ENCODE data around the gene RPTOR.

RPTOR gene

GRCh38 chr17:80889231-80890195, 344.9 kb downstream of the RPTOR start:
- no peak for DNase-seq

DNA sequence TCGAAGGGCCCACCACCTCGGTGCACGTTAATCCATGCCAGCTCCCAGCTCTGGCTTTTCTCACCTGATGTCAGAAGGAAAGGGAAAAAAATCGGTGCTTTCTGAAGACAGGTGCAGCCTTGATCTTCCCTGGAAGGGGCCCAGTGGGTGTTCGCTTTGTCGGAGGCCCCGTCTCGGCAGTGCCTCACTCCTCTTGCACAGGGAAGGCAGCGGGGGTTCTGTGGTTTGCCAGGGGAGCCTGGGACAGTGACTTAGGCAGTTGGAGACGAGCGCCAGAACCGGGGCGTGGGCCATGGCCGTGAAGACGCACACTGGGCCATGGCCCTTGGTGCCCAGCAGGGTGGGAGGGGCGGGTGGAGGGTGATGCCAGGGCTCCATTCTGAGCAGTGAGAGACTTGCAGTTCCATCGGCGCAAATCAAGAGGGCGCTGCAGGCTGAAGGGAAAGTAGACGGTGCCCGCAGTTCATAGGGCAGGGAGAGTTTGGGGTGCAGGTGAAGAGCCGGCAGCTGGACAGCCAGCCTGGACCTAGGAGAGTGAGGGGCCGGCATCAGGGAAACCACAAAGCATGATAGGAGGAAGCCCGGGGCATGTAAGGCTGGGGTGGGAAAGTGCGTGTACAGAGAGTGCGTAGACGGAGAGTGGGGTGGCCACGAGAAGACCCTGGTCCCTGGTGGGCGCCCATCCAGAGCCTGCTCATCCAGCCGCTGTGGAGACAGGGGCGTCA, 345.7 kb downstream of the RPTOR start:
- no peak for DNase-seq

GRCh38 chr17:80890921-80891396, 346.3 kb downstream of the RPTOR start:
- no peak for DNase-seq

GRCh38 chr17:80891397-80892018, 346.9 kb downstream of the RPTOR start:
- DNase-seq: peak; percentile 43

DNA sequence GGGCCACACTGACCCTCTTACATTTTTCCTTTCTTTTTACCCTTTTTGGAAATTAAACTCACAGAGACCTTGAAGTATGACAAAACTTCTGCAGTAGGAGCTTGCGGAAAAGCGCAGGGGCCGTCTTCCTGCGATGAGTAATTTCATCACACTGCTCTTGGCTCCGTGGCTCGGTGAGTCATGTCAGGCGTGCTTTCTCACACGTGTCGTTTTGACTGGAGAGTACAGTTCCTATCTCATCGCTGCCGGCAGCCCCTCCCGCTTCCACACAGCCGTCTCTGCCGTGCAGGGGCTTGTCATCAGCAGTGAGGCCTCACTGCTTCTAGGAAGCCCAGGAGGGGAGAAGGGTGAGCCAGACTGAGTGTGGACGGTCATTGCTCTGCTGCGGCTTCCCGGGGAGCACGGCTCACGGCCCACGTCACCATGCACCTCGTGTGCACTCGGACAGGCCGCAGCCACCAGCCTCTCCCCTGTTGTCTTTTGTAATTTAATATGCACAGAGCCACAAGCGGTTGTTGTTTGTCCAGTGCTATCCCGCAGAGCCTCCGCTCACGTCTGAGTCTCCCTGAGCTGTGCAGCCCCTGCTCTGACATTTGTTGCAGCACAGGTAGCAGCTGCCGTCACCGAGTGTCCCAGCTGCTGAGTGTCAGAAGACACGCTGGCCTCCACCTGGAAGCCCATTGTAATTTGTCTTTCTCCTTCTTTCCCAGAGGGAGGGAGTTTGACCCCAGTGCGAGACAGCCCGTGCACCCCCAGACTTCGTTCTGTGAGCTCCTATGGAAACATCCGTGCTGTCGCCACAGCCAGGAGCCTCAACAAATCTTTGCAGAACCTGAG, 347.6 kb downstream of the RPTOR start:
- no peak for DNase-seq

DNA sequence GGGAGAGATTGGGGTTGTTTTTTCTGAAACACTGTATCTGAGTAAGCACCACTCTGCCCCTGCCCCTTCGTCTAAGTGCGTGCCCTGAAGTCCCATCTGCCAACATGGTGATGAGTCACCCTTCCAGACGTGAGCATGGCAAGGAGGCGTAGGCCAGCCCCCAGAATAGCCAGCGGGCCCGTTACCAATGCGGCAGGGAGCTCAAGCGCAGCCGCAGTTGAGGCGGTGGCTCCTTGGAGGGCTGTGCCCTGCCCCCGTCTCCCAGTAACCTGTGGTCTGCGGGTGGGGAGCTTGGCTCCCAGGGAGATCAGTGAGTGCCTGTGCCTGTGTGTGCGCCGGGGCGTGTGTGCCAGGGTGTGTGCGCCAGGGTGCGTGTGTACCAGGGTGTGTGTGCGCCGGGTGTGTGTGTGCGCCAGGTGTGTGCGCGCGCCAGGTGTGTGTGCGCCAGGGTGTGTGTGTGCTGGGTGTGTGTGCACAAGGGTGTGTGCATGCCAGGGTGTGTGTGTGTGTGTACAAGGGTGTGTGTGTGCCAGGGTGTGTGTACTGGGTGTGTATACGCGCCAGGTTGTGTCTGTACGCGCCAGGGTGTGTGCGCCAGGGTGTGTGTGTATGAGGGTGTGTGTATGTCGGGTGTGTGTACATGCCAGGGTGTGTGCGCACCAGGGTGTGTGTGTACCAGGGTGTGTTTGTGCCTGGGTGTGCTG, 348.4 kb downstream of the RPTOR start:
- DNase-seq: no peak

- no peak for DNase-seq
These were observed 349.2 kb downstream of the RPTOR start for GRCh38 chr17:80893604-80894438.

DNA sequence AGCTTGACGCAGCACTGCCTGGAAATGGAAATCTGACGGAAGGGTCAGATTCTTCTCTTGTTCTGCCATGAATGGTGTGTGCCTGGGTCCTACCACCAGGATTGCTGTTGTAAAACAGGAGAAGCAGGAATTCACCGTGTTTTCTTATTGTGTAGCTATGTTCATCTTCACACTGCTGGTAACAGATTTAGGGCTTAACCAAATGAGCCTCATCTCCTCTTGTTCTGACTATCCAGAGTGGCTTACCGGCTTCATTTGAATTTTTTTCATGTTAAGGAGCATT, 349.7 kb downstream of the RPTOR start:
- DNase-seq: no peak

DNA sequence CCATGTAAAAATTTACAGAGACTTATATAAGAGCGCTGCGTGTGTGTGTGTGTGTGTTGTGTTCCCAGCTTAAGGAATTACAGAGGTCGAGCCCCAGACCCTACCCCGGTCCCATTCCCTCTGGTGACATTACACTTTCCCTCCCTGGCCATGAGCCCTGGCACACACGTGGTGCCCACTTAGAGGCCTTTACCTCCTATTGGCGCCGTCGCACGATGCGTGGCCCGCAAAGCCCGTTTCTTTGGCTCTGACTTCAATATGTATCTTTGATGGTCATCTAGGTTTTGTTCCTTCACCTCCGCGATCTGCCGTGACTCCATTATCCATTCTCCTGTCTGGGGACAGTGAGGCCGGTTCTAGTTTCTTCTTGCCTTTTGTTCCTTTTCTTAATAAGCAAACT, 350.1 kb downstream of the RPTOR start:
- DNase-seq: no peak

- DNase-seq: no peak
These were observed 350.7 kb downstream of the RPTOR start for GRCh38 chr17:80895366-80895765.

- DNase-seq: no peak
These were observed 354.1 kb downstream of the RPTOR start for GRCh38 chr17:80898716-80899115.

DNA sequence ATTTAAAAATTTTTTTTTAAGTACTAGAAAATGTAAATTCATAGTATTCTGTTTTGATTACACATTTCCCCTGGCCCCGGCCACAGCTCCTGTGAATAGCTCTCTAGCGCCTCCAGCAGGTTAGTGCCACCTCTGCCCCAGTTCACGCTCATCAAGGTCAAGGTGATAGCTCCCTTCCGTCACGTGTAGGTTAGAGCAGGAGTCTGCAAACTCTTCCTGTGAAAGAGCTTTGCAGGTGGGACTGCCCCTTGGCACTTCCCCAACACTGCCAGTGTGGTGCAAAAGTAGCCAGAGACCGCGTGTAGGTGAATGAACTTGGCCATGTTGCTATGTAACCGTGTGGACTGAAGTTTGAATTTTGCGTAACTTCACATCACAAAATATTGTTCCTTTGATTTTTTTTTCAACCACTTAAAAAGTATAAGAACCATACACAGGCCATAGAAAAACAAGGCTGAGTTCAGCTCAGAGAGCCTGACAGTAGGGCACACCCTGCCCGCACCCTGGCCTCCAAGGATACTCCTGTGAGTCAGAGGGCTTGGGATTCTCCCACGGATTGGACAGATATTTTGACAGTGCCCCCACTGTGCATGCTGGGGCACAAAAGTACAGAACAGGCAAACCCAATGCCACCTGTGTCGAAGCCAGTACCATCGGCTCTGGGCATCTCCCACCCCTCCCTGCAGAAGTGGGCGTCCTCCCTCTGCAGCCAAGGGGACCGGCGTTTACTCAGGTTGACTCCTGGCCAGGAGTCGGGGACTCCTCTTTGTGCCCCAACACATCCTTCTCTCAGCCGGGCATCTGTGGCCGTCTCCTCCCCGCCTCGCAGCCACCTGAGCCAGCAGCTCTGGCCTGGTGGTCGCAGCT, 355.0 kb downstream of the RPTOR start:
- DNase-seq: no peak

DNA sequence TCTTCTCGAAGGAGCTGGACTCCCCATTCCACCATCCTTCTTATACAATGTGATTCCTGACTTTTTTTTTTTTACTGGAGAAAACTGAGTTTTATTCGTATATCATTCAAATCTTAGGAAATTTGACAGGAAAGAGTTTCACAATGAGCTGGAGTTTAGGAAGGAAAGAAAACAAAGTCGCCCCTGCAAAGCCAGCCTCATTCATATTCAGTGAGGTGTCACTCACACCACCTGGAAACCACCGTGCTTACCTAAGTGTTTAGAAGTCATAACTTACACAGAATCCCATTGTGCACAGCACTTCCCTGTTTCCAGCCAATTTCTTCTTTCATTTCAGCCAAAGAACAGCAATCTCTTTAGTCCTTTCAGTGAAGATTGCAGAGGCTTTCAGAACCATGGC, 356.7 kb downstream of the RPTOR start:
- no peak for DNase-seq

GRCh38 chr17:80902197-80902962, 357.7 kb downstream of the RPTOR start:
- DNase-seq: no peak

GRCh38 chr17:80902963-80903611, 358.4 kb downstream of the RPTOR start:
- DNase-seq: no peak

DNA sequence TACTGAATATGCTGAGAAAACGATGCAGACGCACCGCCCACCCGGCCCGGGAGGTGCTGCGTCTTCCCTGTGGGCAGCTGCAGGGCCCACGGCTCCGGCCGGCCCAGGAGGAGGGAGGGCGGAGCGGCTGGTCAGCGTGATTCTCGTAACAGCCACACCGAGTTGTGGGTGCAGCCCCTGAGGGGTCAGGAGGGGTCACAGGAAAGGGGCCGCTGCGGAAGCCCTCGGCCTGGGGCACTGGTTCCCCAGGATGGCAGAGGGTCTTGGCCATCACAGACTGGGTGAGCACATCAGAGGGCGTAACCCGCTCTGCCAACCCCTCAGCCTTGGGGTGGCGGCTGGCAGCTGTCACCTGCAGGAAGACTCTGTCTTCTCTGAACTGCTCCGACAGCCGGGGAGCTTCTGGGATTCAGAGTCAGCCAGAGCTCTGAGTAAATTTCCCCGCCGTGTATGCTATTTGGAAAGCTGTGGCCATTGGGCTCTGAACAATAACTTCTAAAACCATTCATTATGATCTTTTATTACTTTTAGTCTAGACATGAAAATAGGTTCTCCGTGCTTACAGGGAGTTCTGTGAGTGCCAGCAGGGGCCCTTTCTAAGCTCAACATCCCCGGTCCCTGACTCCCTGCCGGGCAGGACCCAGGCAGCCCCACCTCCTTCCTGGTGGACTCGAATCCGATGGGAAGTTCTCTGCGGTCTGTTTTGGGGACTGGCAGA, 359.6 kb downstream of the RPTOR start:
- DNase-seq: no peak

GRCh38 chr17:80905586-80906230, 361.1 kb downstream of the RPTOR start:
- DNase-seq: no peak

Data from NCI-H2107 (cell line).